Right atrium auricular region (tissue), 2 donors: ENCODE measurements around the gene ZNF597. TPM values are rescaled to one million over a fixed set of nuclear protein-coding genes. Genes with fewer than 3 reads are reported as not detected.

Source experiments
- DNase-seq: peaks from one replicate; pipeline ENCODE4 v3.0.0-alpha.2; 2019; ENCODE audit warnings: low spot score
- H3K27ac ChIP-seq, 2 donors: fragments of 200-600 bp; sonication (generic); 1 replicate in 1 of 2; 2 replicates in 1 of 2; pipeline ENCODE4 v1.5.1; 2016 to 2019
- H3K27me3 ChIP-seq, 2 donors: fragments of 200-600 bp; sonication (generic); one replicate each; pipeline versions ENCODE4 v1.5.1 to v1.6.0; 2017 to 2019
- H3K36me3 ChIP-seq: fragments of 200-600 bp; sonication (generic); one replicate; pipeline ENCODE4 v1.5.1; 2016
- H3K4me1 ChIP-seq, 2 donors: fragments of 200-600 bp; sonication (generic); one replicate each; pipeline versions ENCODE4 v1.5.1 to v1.6.0; 2017 to 2019
- H3K4me3 ChIP-seq, 2 donors: fragments of 200-600 bp; sonication (generic); 1 replicate in 1 of 2; 2 replicates in 1 of 2; pipeline ENCODE4 v1.5.1; 2017 to 2019; ENCODE audit warnings: mild to moderate bottlenecking in 1 of 2, moderate library complexity in 1 of 2
- H3K9me3 ChIP-seq, 2 donors: fragments of 200-600 bp; sonication (generic); one replicate each; pipeline ENCODE4 v1.5.1; 2019
- CTCF ChIP-seq, 2 donors: fragments of 200-600 bp; sonication (generic); IDR thresholded peaks; one replicate each; pipeline ENCODE4 v1.5.1; 2019; ENCODE audit warnings: antibody characterized with exemption in 2 of 2
- total RNA-seq, 2 donors: library from RNA; depleted of rRNA; stranded (reverse); fragments of >200 nt; gene quantifications; one replicate each; pipeline ENCODE4 v1.1.0, GENCODE V29; 2016

ZNF597 gene
- total RNA-seq, 2 donors from 2014 or later, result 1.3 to 2.2 TPM

- H3K27ac ChIP-seq, result no peak overlapping the region
- no peak for TF ChIP-seq CTCF (IDR thresholded peaks at IDR 0.05)
- H3K4me1 ChIP-seq, result peaks cover 0 to 14% of the 10 kb centered on the region in 2 donors
Observed at GRCh38 chr16:3486506-3487215, 43.4 kb upstream of the ZNF597 start.

GRCh38 chr16:3485821-3486505, 42.7 kb upstream of the ZNF597 start:
- peaks cover 51% of the 10 kb centered on the region for H3K36me3 ChIP-seq
- TF ChIP-seq CTCF (IDR thresholded peaks at IDR 0.05), result no peak
- peaks cover 0 to 14% of the 10 kb centered on the region in 2 donors for H3K4me1 ChIP-seq
- H3K9me3 ChIP-seq, result no peaks in the 10 kb centered on the region
- H3K27ac ChIP-seq, result no peak overlapping the region
- H3K4me3 ChIP-seq, result no peak overlapping the region
- no peaks in the 10 kb centered on the region for H3K27me3 ChIP-seq
- no peak for DNase-seq

More at GRCh38 chr16:3486506-3487215, 43.4 kb upstream of the ZNF597 start:
- no peak overlapping the region for H3K4me3 ChIP-seq
- H3K9me3 ChIP-seq, result no peaks in the 10 kb centered on the region
- H3K27me3 ChIP-seq, result no peaks in the 10 kb centered on the region
- H3K36me3 ChIP-seq, result peaks cover 49% of the 10 kb centered on the region
- DNase-seq, result no peak

GRCh38 chr16:3485097-3485745, 41.9 kb upstream of the ZNF597 start:
- H3K27me3 ChIP-seq, result no peaks in the 10 kb centered on the region
- no peak overlapping the region for H3K4me3 ChIP-seq
- peaks cover 0 to 12% of the 10 kb centered on the region in 2 donors for H3K4me1 ChIP-seq
- H3K27ac ChIP-seq, result no peak overlapping the region
- peaks cover 51% of the 10 kb centered on the region for H3K36me3 ChIP-seq
- H3K9me3 ChIP-seq, result no peaks in the 10 kb centered on the region
- TF ChIP-seq CTCF (IDR thresholded peaks at IDR 0.05), result no peak
- DNase-seq, result no peak

- TF ChIP-seq CTCF (IDR thresholded peaks at IDR 0.05), result no peak
- H3K4me1 ChIP-seq, result peaks cover 0 to 12% of the 10 kb centered on the region in 2 donors
- no peaks in the 10 kb centered on the region for H3K9me3 ChIP-seq
- no peak for DNase-seq
- no peak overlapping the region for H3K27ac ChIP-seq
- no peak overlapping the region for H3K4me3 ChIP-seq
- H3K27me3 ChIP-seq, result no peaks in the 10 kb centered on the region
- H3K36me3 ChIP-seq, result peaks cover 58% of the 10 kb centered on the region
Observed at GRCh38 chr16:3484318-3485096, 41.2 kb upstream of the ZNF597 start.

- H3K4me1 ChIP-seq, result peaks cover 0 to 12% of the 10 kb centered on the region in 2 donors
- H3K4me3 ChIP-seq, result no peak overlapping the region
- no peaks in the 10 kb centered on the region for H3K27me3 ChIP-seq
- H3K9me3 ChIP-seq, result no peaks in the 10 kb centered on the region
- TF ChIP-seq CTCF (IDR thresholded peaks at IDR 0.05), result no peak
- DNase-seq, result no peak
- H3K36me3 ChIP-seq, result peaks cover 68% of the 10 kb centered on the region
- no peak overlapping the region for H3K27ac ChIP-seq
Observed at GRCh38 chr16:3482659-3483241, 39.4 kb upstream of the ZNF597 start.
